Lung (tissue), 12 donors: ENCODE data around the gene MEF2C. TPM values are rescaled to one million over a fixed set of nuclear protein-coding genes. Genes with fewer than 3 reads are reported as not detected.

Experiments used
- ATAC-seq: fragments of 200-7000 bp; cut with Tn5 transposase; one replicate; pipeline ENCODE4 v1.9.1; 2020; ENCODE audit warnings: moderate number of reproducible peaks; ENCODE audit not compliant: insufficient read depth, low FRiP score
- DNase-seq, 3 donors: peaks; one replicate each; pipeline ENCODE4 v3.0.0-alpha.2; 2013 to 2017
- H3K27ac ChIP-seq, 2 donors: one replicate each; pipeline ENCODE4 v1.5.1; 2013; ENCODE audit warnings: mild to moderate bottlenecking in 2 of 2, moderate library complexity in 2 of 2, control low read depth in 1 of 2, inconsistent platforms in 1 of 2, low read depth in 1 of 2, low read length in 1 of 2
- H3K27me3 ChIP-seq, 3 donors: one replicate each; pipeline ENCODE4 v1.5.1; 2013; ENCODE audit warnings: low read length in 2 of 3; ENCODE audit not compliant: control insufficient read depth in 3 of 3, insufficient read depth in 3 of 3
- H3K36me3 ChIP-seq, 4 donors: one replicate each; pipeline ENCODE4 v1.5.1; 2013; ENCODE audit warnings: low read length in 4 of 4, mild to moderate bottlenecking in 1 of 4, moderate library complexity in 1 of 4; ENCODE audit not compliant: control insufficient read depth in 4 of 4, insufficient read depth in 4 of 4
- H3K4me1 ChIP-seq, 5 donors: one replicate each; pipeline ENCODE4 v1.5.1; 2013; ENCODE audit warnings: low read length in 5 of 5, mild to moderate bottlenecking in 2 of 5, moderate library complexity in 1 of 5; ENCODE audit not compliant: control insufficient read depth in 5 of 5, insufficient read depth in 5 of 5
- H3K4me3 ChIP-seq: one replicate; pipeline ENCODE4 v1.5.1; 2013; ENCODE audit warnings: mild to moderate bottlenecking, control low read depth, moderate library complexity
- H3K9ac ChIP-seq, 2 donors: one replicate each; pipeline ENCODE4 v1.5.1; 2013; ENCODE audit warnings: low read length in 2 of 2, control low read depth in 1 of 2; ENCODE audit not compliant: insufficient read depth in 1 of 2
- H3K9me3 ChIP-seq, 4 donors: one replicate each; pipeline ENCODE4 v1.5.1; 2013; ENCODE audit warnings: low read length in 3 of 4, mild to moderate bottlenecking in 1 of 4, moderate library complexity in 1 of 4; ENCODE audit not compliant: control insufficient read depth in 4 of 4, insufficient read depth in 3 of 4
- WGBS, 2 donors: extraction: QIAGEN DNeasy Blood & Tissue Kit; methylation state at CpG; one replicate each; pipeline ENCODE4 v1.1.7; 2013; 5-methylcytosine and 5-hydroxymethylcytosine counted together
- polyA plus RNA-seq, 2 donors: library from polyadenylated mRNA; stranded (reverse); fragments of 200-250 nt; gene quantifications; one replicate each; pipeline ENCODE4 v1.2.1, GENCODE V29; 2013
- total RNA-seq, 2 donors: library from RNA; depleted of rRNA in 1 of 2; stranded (reverse); fragments of >200 nt in 1 of 2; gene quantifications; one replicate each; pipeline ENCODE4 v1.2.1, GENCODE V29; 2014 to 2021
- TF ChIP-seq, protein P1 (sequence below): IDR thresholded peaks from 2 replicates; pipeline ENCODE4 v1.5.1; 2012; ENCODE audit warnings: mild to moderate bottlenecking; ENCODE audit errors: control extremely low read depth, extremely low read depth
- donor health status: control.
- donor health status: control.
- donor health status: Bipolar disorder and iron deficiency.
- donor health status: healthy.
- donor health status: DM: yes; HTN: yes; CAD: no.

Gene MEF2C
- total and polyA plus RNA-seq, 4 donors, result 9.1 to 138 (median 28.8) TPM

DNA sequence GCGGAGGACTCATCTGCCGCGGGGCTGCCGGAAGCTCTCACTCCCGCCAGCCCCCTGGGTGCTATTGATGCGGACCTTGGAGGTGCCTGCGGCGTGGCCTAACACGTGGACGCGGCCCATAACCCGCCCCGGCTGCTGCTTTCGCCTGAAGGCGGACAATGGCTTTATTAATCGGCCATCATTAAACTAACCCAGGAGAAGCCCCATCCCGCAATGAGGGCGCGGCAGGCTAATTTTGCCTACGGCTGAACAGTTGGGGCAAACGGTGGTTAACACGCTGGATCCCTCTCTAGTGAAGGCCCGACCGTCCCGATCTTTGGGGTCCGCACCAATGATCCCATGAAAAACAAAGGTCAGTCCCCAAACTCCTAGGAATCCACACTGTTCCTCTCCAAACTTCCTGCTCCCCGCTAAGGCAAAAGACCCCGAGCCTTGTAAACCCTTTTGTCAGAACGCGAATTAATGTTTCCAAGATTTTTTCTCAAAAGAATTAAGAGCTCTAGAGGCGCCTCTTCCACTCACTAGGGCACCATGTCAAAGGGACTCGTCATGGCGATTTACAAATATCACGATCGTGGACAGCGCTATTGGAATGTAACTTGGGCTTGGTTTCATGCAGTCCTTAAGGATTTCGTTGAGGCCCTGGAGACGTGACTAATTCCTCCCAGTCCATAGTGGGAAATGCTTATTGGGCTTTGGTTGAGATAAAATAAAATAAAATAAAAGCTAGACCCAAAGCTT, 193.1 kb downstream of the MEF2C start:
- ATAC-seq (no peak), DNase-seq (peak in 1 of 3 donors; percentile 26)
- Histone ChIP-seq H3K27me3 (peaks cover 0 to 100% (median 99%) of the 10 kb centered on the region in 3 donors), H3K9ac (no peak overlapping the region), H3K27ac (no peak overlapping the region), H3K4me3 (no peak overlapping the region), H3K9me3 (peaks cover 0 to 4% (median 0%) of the 10 kb centered on the region in 4 donors), H3K36me3 (no peaks in the 10 kb centered on the region), H3K4me1 (peaks cover 0 to 23% (median 0%) of the 10 kb centered on the region in 5 donors)
- WGBS, 2 donors, result 5 to 8% methylated on average over 38 of the region's 38 CpGs
- TF ChIP-seq, protein P1, sequence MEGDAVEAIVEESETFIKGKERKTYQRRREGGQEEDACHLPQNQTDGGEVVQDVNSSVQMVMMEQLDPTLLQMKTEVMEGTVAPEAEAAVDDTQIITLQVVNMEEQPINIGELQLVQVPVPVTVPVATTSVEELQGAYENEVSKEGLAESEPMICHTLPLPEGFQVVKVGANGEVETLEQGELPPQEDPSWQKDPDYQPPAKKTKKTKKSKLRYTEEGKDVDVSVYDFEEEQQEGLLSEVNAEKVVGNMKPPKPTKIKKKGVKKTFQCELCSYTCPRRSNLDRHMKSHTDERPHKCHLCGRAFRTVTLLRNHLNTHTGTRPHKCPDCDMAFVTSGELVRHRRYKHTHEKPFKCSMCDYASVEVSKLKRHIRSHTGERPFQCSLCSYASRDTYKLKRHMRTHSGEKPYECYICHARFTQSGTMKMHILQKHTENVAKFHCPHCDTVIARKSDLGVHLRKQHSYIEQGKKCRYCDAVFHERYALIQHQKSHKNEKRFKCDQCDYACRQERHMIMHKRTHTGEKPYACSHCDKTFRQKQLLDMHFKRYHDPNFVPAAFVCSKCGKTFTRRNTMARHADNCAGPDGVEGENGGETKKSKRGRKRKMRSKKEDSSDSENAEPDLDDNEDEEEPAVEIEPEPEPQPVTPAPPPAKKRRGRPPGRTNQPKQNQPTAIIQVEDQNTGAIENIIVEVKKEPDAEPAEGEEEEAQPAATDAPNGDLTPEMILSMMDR, result no peak

DNA sequence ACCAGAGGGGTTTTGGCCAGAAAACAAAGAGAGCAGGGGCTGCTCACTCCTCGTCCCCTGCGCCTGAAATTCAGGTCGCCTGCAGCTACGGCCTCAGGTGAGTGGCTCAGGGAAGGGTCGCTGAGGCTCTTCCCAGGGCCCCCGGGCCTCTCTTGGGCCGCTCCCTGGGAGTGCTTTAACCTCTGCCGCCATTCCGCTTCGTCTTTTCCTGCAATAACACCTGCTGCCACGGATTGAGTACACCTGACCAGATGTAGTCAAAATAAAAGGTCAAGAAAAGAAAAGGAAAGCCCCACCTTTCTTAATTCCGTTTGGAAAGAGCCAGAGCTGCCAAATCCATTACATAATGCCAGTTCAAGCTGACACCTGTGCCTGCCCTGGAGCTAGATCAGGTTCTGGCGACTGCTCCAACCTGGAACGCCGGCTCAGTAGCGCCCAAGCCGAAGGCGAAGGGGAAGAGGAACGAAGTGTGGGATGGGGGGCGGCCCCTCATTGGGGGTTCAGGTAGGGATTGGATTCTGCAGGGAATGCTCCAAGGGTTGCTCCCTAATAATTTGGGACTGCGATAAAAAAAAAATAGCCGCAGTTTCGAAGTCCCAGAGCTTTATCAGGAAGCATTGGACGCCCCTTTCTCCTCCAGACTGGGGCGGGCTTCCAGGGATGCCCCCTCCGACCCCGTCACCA, 193.9 kb downstream of the MEF2C start:
- DNase-seq, result peak in 1 of 3 donors; percentile 0
- H3K27me3 ChIP-seq, result peaks cover 0 to 100% (median 99%) of the 10 kb centered on the region in 3 donors
- H3K9ac ChIP-seq, result no peak overlapping the region
- peaks cover 0 to 23% (median 0%) of the 10 kb centered on the region in 5 donors for H3K4me1 ChIP-seq
- peaks cover 0 to 4% (median 0%) of the 10 kb centered on the region in 4 donors for H3K9me3 ChIP-seq
- no peaks in the 10 kb centered on the region for H3K36me3 ChIP-seq
- no peak overlapping the region for H3K27ac ChIP-seq
- WGBS, 2 donors, result 6 to 7% methylated on average over 27 of the region's 27 CpGs
- TF ChIP-seq, protein P1, result no peak
- no peak for ATAC-seq
- no peak overlapping the region for H3K4me3 ChIP-seq

DNA sequence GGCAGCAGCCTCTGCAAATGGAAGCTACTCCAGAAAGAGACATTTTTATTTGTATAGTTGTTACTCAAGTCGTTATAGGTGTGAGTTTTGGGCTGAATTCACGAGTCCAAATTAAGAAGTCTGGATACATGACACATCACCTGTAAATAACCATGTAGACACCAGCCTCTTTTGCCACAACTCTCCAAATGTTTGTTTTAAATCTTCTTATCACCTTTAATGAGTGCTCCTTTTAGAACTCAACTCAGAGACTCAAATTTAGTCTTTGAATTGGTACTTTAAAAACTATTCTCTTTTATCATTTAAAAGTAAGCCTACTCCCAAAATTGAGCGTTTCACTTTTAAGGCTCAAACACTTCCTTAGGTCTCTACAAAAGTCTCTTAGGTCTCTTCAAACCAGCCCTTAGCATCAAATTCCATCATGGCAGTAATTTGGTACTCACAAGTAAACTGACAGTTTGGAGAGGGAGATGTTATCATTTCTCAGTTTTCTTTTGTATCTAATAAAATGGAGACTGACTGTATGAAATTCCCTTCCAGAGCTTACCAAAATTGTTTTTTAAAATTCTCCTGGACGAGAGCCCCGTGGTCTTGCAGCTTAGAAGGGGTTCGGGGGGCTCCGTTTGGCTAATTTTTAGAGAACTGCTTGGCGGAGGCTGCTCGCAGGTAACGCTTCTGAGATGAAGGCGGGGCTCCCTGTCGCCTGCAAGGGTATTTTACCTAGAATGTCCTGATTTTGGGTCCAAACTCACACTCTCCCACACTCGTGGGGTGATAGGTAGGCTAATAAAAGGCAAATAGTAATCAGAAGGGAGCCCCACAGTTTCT, 194.6 kb downstream of the MEF2C start:
- WGBS, 2 donors, result 8 to 9% methylated on average over 13 of the region's 13 CpGs
- no peak for ATAC-seq
- no peak overlapping the region for H3K4me3 ChIP-seq
- no peak overlapping the region for H3K27ac ChIP-seq
- H3K4me1 ChIP-seq, result peaks cover 0 to 23% (median 0%) of the 10 kb centered on the region in 5 donors
- H3K27me3 ChIP-seq, result peaks cover 0 to 100% (median 99%) of the 10 kb centered on the region in 3 donors
- peak in 1 of 3 donors; percentile 2 for DNase-seq
- no peak overlapping the region for H3K9ac ChIP-seq
- peaks cover 0 to 8% (median 0%) of the 10 kb centered on the region in 4 donors for H3K9me3 ChIP-seq
- H3K36me3 ChIP-seq, result no peaks in the 10 kb centered on the region
- TF ChIP-seq, protein P1, result no peak
